ENCODE data around the gene TRIM7. TPM values are rescaled to one million over a fixed set of nuclear protein-coding genes. Genes with fewer than 3 reads are reported as not detected.
"Not testable (repeated sequence)": the region's sequence is repeated elsewhere in the genome, so short reads cannot be mapped to it uniquely, and the experiment has no call there.

Gene TRIM7
- total RNA-seq, 2 donors from 2014 or later = 2.4 to 2.9 TPM

DNA sequence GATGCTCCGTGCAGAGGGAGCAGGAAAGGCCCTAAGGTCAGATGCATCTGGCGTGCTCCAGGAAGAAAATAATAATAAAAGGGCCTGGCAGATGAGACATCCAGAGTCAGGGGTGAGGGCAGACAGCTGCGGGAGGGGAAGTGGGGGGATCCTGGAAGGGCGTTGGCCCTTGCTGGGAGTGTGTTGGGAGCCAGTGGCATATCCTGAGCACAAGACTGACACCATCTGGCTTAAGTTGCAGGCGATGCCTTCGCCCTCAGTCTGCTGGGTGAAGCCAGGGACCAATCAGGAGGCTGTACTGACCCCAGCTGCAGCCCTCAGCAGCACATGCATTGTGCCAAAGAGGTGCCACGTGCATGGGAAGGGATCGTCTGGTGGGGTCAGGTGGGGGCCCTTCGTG lies 53.9 kb downstream of the TRIM7 start:
- no peak overlapping the region for H3K4me3 Mint-ChIP-seq
- peaks cover 42% of the 10 kb centered on the region for H3K27me3 Mint-ChIP-seq (ENCODE audit: low read depth)

DNA sequence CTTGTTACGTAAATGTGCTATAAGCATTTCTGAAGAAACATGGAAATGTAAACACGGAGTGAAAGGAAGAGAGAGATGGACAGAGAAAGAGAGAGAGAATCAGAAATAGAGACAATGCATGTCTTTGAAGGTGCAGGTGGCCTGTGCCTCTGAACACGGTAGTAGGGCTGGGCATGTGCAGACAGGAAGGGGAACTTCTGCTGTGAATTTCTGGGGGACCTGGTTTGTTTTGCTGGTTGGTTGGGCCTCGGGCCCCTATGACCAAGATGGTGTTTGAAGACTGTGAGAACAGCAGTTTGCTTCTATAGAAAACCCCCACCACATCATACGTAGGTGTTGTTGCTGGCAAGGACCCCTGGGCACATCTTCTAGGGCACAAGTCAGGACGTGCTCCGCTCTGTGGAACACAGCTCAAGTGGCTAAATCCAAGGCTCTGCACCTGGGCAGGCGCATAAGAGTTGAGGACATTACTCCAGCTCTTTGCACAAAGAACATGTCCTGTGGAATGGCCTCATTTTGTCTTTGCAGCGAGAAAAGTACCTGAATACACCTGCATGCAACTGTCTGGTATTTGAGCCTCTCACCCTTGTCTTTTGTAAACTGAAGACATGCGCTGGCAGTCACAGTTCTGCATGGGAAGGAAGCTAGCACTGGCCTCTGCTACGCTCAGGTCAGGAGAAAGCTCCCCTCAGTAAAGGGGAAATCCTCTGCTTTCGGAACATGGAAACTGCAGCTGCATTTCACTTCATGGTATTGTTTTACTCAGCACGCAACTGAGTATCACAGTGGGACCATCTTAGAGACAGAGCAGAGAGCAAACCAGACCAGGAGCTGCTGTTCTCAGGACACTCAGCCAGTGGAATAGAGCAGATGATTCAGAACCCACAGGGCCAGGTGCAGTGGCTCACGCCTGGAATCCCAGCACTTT lies 54.9 kb downstream of the TRIM7 start:
- Mint-ChIP-seq H3K4me3 (no peak overlapping the region), H3K4me1 (ENCODE audit: low read depth) (peaks cover 25% of the 10 kb centered on the region), H3K9me3 (peaks cover 2 to 4% of the 10 kb centered on the region in 2 donors), H3K27ac (no peak overlapping the region), H3K36me3 (ENCODE audit: insufficient read depth in 2 of 2) (peaks cover 1 to 2% of the 10 kb centered on the region in 2 donors), H3K27me3 (ENCODE audit: low read depth) (peaks cover 42% of the 10 kb centered on the region)
- ATAC-seq (replicated peaks in 1 of 2) = no peak
- DNase-seq = no peak

More for the DNA sequence above, 53.9 kb downstream of the TRIM7 start:
- H3K9me3 Mint-ChIP-seq = peaks cover 3 to 4% of the 10 kb centered on the region in 2 donors
- peaks cover 0 to 2% of the 10 kb centered on the region in 2 donors for H3K36me3 Mint-ChIP-seq (ENCODE audit: insufficient read depth in 2 of 2)
- ATAC-seq (replicated peaks in 1 of 2) = no peak
- DNase-seq = no peak
- H3K27ac Mint-ChIP-seq = no peak overlapping the region
- H3K4me1 Mint-ChIP-seq (ENCODE audit: low read depth) = peaks cover 33% of the 10 kb centered on the region

DNA sequence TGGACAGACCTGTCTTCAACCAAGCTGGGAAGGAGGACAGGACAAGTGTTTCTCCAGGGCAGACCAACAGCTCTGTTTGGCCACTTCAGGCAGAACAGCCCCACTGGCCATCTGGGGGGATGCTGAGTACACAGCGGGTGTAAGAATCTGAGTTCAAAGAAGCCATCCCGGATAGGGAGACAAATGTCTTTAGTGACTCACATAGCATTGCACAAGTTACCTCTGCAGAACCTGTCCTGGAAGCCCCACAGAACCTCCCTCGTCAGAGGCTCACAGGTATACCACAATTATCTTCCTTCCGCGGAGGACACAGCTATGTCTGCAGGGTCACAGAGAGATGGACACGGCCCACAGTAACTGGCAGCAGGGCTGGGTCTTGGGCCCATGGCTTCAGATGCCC lies 55.6 kb downstream of the TRIM7 start:
- ATAC-seq (replicated peaks in 1 of 2) = no peak
- Mint-ChIP-seq H3K36me3 (ENCODE audit: insufficient read depth in 2 of 2) (peaks cover 0 to 2% of the 10 kb centered on the region in 2 donors), H3K4me1 (ENCODE audit: low read depth) (peaks cover 18% of the 10 kb centered on the region), H3K27me3 (ENCODE audit: low read depth) (peaks cover 42% of the 10 kb centered on the region), H3K4me3 (no peak overlapping the region), H3K27ac (no peak overlapping the region), H3K9me3 (peaks cover 0 to 2% of the 10 kb centered on the region in 2 donors)
- DNase-seq = no peak

DNA sequence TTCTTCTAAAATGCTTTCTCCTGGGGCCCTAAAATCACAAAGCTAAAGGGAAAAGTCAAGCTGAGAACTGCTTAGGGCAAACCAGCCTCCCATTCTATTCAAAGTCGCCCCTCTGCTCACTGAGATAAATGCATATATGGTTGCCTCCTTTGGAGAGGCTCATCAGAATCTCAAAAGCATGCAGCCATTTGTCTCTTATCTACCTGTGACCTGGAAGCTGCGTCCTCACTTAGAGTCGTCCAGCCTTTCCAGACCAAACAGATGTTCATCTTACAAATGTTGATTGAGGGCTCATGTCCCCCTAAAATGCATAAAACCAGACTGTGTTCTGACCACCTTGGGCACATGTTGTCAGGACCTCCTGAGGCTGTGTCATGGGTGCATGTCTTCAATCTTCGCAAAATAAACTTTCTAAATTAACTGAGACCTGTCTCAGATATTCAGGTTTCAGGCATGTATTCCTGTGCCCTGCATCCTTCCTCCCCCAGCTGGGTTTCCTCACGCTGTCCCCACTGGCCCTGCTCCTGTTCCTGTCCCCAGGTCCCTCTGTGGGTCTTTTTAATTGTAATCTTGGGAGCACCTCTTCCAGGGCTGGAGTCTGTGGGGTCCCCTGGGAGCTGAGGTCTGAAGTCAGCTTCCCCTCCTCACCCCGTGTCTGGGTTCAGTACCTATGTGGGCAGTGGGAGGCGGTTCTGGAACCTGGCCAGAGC lies 57.9 kb downstream of the TRIM7 start, which contains the start of gene OR2V2:
Gene OR2V2 (plus strand): TSS at position 660 of the 710 bp plus-strand sequence. CDS start 7,357 bp downstream, outside the sequence.
- not testable (repeated sequence) for H3K4me3 Mint-ChIP-seq; ATAC-seq (replicated peaks in 1 of 2); H3K36me3 Mint-ChIP-seq (ENCODE audit: insufficient read depth in 2 of 2); DNase-seq; H3K4me1 Mint-ChIP-seq (ENCODE audit: low read depth); H3K27ac Mint-ChIP-seq; H3K9me3 Mint-ChIP-seq
- peaks cover 47% of the 10 kb centered on the region for H3K27me3 Mint-ChIP-seq (ENCODE audit: low read depth)

DNA sequence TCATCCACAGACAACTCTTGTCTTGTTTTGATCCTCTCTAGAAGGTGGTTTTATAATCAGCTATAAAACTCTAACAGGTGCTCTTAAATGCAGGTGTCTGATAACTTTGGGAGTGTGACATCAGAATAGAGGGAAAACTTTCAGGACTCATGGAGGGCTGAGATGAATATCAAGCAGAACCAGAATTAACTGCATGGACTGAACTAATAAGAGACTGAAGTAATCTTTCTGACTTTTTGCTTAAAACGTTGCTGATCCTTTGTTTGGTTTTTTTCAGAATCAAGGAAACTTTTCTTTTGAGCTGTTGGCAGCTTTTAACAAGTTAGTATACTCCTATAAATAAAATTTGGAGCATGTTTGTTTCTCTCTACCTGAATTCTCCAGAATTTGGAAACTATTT lies 59.9 kb downstream of the TRIM7 start:
- H3K4me1 Mint-ChIP-seq (ENCODE audit: low read depth) = no peaks in the 10 kb centered on the region
- H3K36me3 Mint-ChIP-seq (ENCODE audit: insufficient read depth in 2 of 2) = peaks cover 0 to 2% of the 10 kb centered on the region in 2 donors
- peaks cover 51% of the 10 kb centered on the region for H3K27me3 Mint-ChIP-seq (ENCODE audit: low read depth)
- DNase-seq = no peak
- H3K27ac Mint-ChIP-seq = no peak overlapping the region
- H3K4me3 Mint-ChIP-seq = no peak overlapping the region
- peaks cover 0 to 3% of the 10 kb centered on the region in 2 donors for H3K9me3 Mint-ChIP-seq
- no peak for ATAC-seq (replicated peaks in 1 of 2)

Other genes starting within 250 kb of the TRIM7 start
- gene BTNL3, start 216.3 kb downstream of the TRIM7 start, total RNA-seq = under 1 TPM; 0.10 to 0.16 TPM
- gene BTNL9, start 164.9 kb downstream of the TRIM7 start, total RNA-seq = under 1 TPM in 1 of 2 donors, not detected in 1; 0.55 TPM
- gene OR2V1, start 74.0 kb downstream of the TRIM7 start, total RNA-seq = not detected
- not detected for gene OR2V2, start 57.6 kb downstream of the TRIM7 start, total RNA-seq
- gene TRIM41, start 18.1 kb upstream of the TRIM7 start, total RNA-seq = 10 to 100 TPM; 42.1 to 52.1 TPM
- gene RACK1, start 38.7 kb upstream of the TRIM7 start, total RNA-seq = 1,000 to 10,000 TPM; 3,606 to 3,662 TPM
- gene TRIM52, start 55.9 kb upstream of the TRIM7 start, total RNA-seq = 10 to 100 TPM; 19.2 to 22.7 TPM
- gene OR4F3, start 162.1 kb upstream of the TRIM7 start, total RNA-seq = not detected

Data from activated T-cell treated with anti-CD3 and anti-CD28 coated beads, Interleukin-2, amount 50 U/mL, for 72 hours (primary cell).